HG03342 (cell line): ENCODE measurements around the gene PTPN18.
A peak's percentile ranks its signal among the peaks of the same experiment; 100 is the strongest.
"Not testable (repeated sequence)": the region's sequence is repeated elsewhere in the genome, so short reads cannot be mapped to it uniquely, and the experiment has no call there.

Experiments
- ATAC-seq: cut with Tn5 transposase; IDR thresholded peaks from one replicate; pipeline ENCODE4 v1.9.1; 2021; ENCODE audit warnings: mild to moderate bottlenecking, moderate library complexity; ENCODE audit not compliant: unreplicated experiment

PTPN18 gene

GRCh38 chr2:130380096-130380934 is 24.5 kb downstream of the PTPN18 start:
- no peak for ATAC-seq

- no peak for ATAC-seq
Measured at GRCh38 chr2:130381145-130381544, 25.3 kb downstream of the PTPN18 start.

GRCh38 chr2:130381619-130382018 is 25.8 kb downstream of the PTPN18 start:
- no peak for ATAC-seq

GRCh38 chr2:130382313-130382917 is 26.6 kb downstream of the PTPN18 start:
- ATAC-seq = no peak

- ATAC-seq = peak; percentile 37
Measured at GRCh38 chr2:130385709-130386108, 29.9 kb downstream of the PTPN18 start.

GRCh38 chr2:130387071-130387400 is 31.2 kb downstream of the PTPN18 start:
- ATAC-seq = no peak

GRCh38 chr2:130387804-130388203 is 31.9 kb downstream of the PTPN18 start:
- no peak for ATAC-seq

- no peak for ATAC-seq
Measured at GRCh38 chr2:130388221-130388907, 32.5 kb downstream of the PTPN18 start.

GRCh38 chr2:130389358-130389757 is 33.5 kb downstream of the PTPN18 start:
- ATAC-seq = no peak

GRCh38 chr2:130389783-130390182 is 33.9 kb downstream of the PTPN18 start:
- no peak for ATAC-seq

- ATAC-seq = no peak
Measured at GRCh38 chr2:130390460-130391057, 34.7 kb downstream of the PTPN18 start.

- ATAC-seq = peak; percentile 89
Measured at GRCh38 chr2:130391058-130391871, 35.4 kb downstream of the PTPN18 start.

GRCh38 chr2:130391872-130392670 is 36.2 kb downstream of the PTPN18 start:
- no peak for ATAC-seq

- ATAC-seq = no peak
Measured at GRCh38 chr2:130393318-130393910, 37.6 kb downstream of the PTPN18 start.

- not testable (repeated sequence) for ATAC-seq
Measured at GRCh38 chr2:130406280-130406679, 50.4 kb downstream of the PTPN18 start.

- not testable (repeated sequence) for ATAC-seq
Measured at GRCh38 chr2:130416693-130417092, 60.8 kb downstream of the PTPN18 start.

- ATAC-seq = not testable (repeated sequence)
Measured at GRCh38 chr2:130418845-130419244, 63.0 kb downstream of the PTPN18 start.
